ENCODE measurements around the gene GTF2I.
"Not testable (repeated sequence)": the region's sequence is repeated elsewhere in the genome, so short reads cannot be mapped to it uniquely, and the experiment has no call there.

The GTF2I gene

DNA sequence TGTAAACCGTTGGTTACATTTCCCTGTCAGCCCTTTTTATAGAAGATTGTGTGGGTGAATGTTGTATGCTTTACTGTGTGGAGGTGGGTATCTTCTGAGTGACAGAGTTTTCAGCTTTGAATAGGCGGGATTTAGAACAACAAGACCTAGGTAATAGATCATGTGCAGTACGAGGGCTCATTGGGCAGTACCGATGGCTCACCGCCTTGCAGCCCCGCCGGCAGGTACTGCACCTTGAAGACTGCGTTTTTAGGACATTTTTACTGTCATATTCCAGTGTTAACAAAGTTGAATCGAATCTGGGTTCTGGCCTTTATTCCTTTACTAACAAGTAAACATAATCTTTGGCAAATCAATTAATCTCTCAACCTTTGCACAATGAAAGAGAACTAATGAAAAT lies 60.4 kb downstream of the GTF2I start:
- DNase-seq: no peak

DNA sequence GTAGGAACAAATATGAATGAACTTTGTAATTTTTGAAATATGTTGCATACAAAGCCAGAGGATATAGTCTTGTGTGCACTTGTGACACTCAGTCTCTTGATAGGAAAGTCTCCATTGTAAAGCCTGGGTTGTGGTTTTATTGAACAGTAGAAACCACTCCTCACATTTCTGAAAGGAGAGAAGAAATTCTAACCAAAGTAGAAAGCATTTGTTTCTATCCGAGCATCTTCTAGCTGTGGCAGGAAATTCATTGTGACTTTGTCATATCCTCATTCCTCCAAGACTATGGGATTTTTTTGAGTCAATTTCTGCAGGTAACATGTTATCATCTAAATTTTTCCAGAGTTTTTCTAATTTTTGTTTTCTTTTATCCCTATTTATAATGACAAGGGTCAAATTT lies 60.8 kb downstream of the GTF2I start:
- DNase-seq: no peak

DNA sequence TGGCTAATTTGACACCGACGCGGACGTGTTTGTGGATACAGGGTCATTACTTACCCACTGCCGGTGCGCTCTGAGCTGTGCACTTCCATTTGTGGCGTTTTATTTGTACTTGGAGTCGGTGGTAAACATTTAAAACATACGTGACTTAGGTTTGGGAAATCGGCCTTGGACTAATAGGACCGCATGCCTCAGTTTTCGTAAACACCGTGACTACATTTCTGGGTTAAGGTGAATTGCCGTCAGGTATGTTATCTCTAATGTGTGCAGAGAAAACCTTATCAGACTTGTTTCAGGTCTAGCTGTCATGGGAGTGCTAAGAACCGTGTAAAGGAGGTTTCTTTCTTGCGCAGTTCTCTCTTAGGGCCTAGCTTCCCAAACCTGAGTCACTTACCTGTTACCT lies 64.6 kb downstream of the GTF2I start:
- DNase-seq: peak; percentile 41

DNA sequence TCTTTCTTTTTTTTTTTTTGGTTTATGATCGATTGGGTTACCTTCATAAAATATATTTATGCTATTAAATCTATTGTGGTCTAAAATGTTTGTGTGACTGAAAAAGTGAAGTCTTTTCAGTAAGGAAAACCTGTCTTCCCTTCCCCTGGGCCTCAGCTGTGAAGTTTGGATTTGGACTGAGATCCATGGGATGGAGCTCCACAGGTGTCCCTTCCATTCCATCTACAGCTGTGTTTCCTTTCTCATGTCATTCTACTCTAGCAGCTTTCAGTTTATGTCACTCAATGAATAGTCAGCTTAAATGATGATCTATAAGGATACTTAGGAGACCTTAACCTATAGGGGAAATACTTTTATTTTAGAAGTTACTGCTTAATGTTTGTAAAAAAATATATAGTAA lies 68.3 kb downstream of the GTF2I start:
- DNase-seq: no peak

DNA sequence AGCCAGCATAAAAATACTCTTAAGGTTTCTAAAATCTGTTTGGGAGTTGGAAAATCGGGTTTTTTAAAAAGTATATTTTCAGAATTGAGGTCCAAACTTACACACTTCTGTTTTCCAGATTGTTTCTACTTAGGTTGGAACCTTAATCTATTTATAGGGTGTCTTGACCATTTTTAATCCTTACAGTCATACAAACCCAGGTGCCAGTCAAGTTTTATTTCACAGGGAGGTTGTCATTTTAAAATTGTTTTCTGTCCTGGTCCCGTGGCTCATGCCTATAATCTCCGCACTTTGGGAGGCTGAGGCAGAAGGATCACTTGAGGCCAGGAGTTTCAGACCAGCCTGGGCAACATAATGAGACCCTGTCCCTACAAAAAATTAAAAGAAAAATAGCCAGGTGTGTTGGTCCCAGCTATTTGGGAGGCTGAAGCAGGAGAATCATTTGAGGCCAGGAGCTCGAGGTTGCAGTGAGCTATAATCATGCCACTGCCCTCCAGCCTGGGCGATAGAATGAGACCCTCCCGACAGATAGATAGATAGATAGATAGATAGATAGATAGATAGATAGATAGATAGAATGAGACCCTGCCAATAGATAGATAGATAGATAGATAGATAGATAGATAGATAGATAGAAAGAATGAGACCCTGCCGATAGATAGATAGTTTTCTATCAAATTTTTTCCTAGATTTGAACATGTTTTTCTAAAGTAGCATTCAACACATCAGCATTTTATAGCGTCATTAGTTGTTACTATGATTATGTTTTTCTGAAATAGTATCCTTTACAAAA lies 69.0 kb downstream of the GTF2I start:
- DNase-seq: no peak

DNA sequence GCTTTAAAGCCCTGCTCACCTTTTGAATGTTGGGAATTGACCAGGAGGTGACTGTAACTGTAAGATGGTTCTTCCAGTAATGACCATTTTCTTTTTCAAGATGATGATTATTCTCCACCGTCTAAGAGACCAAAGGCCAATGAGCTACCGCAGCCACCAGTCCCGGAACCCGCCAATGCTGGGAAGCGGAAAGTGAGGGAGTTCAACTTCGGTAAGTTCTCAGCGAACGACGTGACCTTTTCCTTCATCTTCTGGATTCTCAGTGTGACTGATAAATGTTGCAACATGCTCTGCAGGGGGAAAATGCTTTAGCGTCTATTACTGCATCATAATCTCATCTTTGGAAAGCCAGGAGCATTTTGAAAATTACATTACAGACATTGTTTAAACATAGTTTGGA lies 71.2 kb downstream of the GTF2I start:
- not testable (repeated sequence) for DNase-seq

DNA sequence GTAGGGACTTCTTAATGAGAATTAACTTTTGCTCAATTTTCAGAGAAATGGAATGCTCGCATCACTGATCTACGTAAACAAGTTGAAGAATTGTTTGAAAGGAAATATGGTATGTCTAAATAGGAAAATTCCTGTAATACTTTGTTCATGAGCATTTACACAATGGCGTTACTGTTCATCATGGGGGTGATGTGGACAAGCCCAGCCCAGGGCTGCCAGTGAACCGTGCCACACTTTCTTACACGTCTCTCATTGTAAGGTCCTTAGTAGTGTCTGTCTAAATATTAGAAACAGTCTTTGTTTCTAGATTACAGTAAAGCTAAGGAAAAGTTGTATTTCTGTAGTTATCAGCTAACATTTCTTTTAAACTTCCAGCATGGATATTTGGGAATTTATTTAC lies 72.7 kb downstream of the GTF2I start:
- not testable (repeated sequence) for DNase-seq

DNA sequence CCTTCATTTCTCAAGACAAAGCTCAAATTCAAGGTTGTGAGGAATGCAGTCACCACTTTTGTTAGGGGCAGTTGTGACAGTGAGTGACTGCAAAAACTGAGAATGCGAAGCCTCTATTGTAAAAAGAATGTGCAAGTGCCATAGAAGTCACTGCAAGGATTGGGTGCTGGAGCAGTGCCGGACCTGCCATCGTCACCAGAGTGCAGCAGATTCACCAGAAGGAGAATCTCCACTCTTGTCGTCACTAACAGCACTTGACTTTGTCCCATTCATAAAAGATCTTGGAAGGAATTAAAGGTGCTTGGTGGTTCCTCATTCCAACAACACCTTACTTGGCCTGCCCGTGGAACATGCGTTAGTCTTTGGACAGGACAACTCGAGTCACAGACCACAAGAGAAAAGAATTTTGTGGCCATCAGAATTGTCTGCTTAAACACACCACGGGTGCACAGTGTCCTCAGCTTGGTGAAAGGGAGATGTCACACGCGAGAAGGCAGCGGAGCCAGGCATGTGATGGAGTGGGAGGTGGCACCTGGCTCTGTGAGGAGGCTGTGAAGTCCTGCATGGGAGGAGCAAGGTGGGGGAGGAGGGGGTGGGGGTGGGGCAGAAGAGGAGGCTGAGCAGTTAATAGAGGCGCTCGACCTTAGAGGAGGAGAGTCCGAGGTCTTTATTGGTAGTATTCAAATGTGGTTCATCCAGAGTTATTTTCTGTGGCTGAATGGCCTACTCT lies 82.6 kb downstream of the GTF2I start:
- DNase-seq: not testable (repeated sequence)

DNA sequence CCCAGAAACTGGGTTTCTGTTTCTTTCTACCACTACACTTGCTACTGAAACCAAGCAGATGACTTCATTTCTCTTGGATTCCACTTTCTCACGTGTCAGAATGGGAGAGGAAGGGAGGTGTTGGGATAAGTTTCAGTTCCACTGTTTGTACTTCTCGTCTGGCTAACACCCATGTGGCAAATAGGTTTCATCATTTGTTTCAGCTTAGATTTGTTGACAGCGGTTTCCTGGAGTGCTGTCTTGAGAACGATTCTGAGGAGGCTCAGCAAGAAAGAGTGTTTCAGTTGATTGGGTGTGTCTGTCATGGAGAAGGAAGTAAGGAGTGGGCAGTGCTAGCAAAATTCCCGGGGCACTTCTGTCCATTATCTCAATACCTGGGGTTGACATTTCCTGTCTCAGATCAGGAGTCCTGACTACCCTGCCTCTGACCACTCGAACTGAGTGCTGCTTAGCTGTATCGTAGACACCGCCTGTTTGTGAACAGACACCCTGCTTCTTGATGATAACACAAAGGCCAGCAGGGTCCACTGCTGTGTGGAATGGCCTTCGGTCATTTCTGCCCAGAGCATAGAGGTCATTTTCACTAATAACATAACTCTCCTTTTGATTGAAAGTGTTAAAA lies 86.5 kb downstream of the GTF2I start:
- DNase-seq: not testable (repeated sequence)

DNA sequence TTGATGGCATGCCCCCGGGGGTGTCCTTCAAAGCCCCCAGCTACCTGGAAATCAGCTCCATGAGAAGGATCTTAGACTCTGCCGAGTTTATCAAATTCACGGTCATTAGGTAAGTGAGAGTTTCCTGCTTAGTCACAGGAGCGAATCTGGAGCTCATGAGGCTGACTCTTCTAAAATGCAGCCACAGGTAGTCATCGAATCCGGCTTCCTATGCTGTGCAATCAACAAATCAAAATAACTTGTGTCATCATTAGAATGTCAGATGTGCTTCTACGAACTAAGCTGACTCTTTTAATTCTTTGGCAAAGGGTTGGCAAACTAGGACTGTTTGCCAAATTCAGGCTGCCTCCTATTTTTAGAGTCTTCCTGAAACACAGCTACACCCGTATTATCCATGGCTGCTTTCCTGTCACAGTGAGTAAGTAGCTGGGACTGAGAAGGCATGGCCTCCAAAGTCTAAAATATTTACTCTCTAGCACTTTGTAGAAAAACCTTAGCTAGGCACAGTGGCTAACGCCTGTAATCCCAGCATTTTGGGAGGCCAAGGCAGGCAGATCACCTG lies 96.5 kb downstream of the GTF2I start:
- not testable (repeated sequence) for DNase-seq

DNA sequence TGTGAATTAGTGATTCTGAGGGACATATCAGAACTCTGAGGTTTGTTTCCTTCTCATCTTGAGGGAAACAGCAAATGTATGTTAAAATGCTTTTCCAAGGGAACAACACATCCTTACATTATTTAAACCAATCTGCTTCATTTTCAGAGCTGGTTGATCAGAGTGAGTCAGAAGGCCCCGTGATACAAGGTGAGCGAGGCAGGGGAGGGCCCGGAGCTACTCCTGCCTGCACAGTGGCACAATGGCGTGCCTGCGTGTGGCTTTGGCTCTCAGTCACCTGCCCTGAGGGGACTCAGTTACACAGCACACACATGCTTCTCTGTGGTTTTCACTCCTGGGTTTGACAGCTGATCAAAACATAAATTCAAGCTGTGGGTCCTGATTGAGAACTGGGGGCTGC lies 99.2 kb downstream of the GTF2I start:
- not testable (repeated sequence) for DNase-seq

DNA sequence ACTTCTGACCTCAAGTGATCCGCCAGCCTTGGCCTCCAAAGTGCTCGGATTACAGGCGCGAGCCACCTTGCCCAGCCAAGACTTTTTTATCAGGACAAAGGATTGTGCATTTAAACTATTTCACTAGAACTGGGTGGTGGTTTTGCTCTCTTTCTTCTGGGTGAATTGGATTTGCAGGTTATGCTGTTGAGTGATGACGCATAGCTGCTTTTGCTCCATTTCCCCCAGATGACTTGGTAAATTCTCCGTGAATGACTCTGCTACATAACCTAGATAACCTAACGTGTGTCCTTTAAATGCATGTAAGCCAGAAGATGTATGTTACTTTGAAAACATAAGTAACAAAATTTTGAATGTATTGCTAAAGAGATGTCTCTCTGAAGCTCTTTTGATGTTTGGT lies 100.8 kb downstream of the GTF2I start:
- not testable (repeated sequence) for DNase-seq

DNA sequence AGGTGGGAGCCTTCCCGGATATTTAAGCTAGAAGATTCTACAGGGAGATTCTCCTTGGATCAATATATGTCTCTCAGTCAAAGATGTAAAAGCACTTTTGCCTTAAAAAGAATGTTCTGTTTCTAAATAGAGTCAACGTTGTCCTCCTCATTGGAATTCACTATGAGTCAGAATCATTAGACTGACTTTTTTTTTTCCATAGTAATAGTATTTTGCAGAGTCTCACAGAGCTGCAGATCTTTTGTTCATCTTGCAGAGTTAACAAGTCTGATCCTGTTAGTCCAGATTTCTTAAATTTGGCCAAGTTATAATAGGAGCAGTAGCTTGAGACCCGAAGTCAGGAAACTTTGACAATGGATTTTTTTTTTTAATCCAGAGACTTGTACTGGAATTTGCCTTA lies 101.5 kb downstream of the GTF2I start:
- DNase-seq: not testable (repeated sequence)

DNA sequence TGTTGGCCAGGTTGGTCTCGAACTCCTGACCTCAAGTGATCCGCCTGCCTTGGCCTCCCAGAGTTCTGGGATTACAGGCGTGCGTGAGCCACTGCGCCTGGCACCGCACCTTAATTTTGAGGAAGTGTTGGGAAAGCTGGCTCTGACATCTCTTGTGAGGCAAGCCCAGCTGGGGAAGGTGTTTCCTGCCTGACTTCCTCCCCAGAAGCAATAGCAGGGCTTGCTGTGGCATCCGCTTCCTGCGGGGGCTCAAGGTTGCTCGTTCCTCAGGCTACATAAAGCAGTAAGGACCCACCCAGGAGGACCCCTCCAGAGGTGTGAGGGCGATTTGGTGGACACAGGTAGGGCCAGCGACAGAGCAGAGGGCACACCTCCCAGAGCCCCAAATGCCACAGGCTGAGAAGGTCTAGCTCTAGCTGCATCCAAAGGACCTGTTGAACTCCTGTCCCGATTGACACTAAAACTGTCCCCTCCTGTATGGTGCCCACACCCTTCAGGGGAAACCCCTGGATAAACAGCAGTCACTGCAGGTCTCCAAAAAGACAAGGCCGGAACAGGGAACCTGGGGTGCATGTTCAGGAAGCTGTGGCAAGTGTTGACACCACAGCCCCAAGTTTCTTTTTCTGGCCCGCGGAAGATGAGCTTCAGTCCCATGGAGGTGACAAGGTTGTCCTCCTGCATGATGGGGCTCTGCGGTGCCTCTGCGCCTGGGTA lies 107.8 kb downstream of the GTF2I start:
- not testable (repeated sequence) for DNase-seq

DNA sequence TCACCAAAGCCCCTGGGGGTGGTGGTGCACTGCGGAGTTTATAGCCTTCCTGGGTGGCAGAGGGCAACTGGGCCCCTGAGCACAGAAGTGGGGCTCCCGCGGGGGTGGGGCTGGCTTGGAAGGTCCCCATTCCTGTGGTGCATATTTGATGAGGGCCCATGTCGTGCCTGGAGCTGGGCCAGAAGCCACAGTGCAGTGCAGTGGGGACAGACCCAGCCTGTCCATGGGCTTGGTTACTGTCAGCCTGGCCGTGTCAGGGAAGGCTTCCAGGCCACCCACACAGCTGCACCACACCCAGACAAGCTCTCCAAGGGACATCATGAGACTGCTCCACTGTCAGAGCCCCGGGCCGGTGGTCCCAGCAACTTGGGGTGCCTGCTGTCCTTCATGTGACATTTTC lies 109.0 kb downstream of the GTF2I start:
- DNase-seq: not testable (repeated sequence)

DNA sequence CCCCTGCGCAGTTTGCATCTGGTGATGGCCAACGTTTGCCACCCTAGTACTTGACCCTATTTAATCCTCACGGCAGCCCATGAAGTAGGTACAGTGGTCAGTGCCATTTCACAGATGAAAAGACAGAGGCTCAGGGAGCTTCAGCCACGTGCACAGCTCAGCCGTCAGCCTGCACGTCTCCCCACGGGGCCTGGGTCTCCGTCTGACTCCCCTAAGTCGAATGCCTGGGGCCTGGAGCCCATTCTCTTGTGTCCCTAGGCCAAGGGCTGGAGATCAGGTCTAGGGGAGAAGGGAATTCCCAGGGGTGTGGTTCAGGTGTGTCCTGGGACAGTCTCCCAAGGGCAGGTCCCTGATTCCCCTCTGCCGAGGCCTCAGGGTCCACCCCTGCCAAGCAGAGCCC lies 109.5 kb downstream of the GTF2I start:
- not testable (repeated sequence) for DNase-seq

DNA sequence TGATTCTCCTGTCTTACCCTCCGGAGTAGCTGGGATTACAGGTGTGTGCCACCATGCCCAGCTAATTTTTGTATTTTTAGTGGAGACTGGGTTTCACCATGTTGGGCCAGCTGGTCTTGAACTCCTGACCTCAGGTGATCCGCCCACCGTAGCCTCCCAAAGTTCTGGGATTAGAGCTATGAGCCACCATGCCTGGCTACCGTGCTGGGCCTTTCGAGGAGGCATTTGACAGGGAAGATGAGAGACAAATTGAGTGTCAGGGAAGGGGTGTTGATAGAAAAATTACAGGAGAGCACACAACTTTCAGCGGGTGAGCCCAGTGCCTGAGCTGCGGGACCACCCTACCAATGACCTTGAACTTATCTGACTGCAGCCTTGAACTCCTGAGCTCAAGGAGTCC lies 112.5 kb downstream of the GTF2I start:
- not testable (repeated sequence) for DNase-seq

DNA sequence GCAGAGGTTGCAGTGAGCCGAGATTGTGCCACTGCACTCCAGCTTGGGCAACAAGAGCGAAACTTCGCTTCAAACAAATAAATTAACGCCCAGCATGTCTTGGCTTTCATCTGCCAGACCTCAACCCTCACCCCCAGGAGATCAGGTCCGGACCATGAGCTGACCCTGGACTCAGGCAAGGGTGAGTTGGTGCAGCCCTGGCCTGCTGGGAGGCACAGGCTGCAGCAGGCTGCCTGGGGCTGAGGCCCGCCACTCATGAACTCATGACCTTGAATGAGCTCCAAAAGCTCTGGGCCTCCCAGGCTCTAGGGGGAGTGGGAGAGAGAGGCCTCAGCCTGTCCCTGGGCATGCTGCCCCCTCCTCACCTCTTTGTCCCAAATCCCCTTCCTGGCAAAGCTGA lies 114.6 kb downstream of the GTF2I start:
- DNase-seq: not testable (repeated sequence)

DNA sequence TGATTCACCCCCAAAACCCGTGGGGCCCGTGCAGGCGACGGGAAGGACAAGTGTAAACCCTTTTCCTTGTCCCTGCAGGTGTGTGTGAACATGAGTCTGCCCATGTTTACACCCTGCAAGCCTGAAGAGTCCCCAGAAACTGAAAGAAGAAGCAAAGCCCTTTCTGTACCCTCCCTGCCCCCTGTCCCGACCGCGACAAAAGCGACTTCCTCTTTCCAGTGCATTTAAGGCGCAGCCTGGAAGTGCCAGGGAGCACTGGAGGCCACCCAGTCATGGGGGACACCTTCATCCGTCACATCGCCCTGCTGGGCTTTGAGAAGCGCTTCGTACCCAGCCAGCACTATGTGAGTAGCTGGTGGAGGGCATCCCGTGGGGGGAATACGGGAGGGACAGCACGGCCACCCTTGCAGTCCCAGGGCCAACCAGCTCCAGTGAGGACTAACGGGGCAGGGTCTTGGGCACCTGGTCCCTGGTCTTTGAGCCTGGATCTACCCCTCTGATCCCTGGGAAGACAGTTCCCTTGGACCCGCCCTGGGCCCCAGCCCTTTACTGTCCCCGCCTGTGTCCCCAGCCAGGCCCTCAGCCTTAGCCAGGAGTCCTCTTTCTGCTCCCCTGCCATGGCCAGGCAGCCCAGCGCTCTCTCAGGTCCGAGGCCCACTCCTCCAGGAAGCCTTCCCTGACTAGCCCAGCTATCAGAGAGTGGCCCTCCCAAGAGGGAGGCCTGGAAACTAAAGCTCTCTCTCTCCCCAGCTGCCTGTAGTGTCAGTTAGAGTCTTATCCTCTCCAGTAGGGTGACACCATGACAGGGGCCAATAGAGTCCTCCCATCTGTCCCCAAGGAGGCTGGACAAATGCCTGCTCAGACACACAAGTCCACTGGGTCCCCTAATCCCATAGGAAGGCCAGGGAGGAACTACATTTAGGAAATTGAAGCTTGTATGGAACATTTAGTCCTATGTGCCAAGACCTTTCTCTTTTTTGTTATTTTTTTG lies 116.5 kb downstream of the GTF2I start, which contains the start of gene NCF1:
TSS of gene NCF1 (plus strand) at position 252 of the 991 bp plus-strand sequence. CDS start at position 273, 21 bp downstream.
- DNase-seq: not testable (repeated sequence)

DNA sequence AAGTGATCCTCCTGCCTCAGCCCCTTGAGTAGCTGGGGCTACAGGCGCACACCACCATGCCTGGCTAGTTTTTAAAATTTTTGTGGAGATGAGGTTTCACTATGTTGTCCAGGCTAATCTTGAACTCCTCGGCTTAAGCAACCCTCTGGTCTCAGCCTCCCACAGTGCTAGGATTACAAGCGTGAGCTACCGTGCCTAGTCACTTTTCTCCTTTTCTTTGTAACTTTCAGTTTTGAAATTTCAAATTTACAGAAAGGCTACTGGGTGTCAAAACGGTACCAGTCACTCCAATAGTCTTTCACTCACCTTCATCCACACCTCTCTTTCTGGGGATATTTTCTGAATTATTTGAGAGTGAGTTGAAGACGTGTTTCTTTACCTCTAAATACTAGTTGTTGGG lies 117.6 kb downstream of the GTF2I start:
- DNase-seq: not testable (repeated sequence)

DNA sequence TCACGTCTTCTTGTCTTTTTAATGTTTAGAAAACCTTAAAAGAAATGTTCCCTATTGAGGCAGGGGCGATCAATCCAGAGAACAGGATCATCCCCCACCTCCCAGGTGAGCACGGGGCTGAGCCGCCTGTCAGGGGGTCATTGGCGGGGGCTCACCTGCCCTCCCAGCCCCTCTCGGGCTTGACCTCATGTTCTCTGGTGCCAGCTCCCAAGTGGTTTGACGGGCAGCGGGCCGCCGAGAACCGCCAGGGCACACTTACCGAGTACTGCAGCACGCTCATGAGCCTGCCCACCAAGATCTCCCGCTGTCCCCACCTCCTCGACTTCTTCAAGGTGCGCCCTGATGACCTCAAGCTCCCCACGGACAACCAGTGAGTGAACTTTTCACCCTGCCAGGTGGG lies 121.5 kb downstream of the GTF2I start:
- DNase-seq: not testable (repeated sequence)

Measured in NCI-H774 (cell line).